ENCODE measurements around the gene DEFB112.
A peak's percentile ranks its signal among the peaks of the same experiment; 100 is the strongest.

DEFB112 gene

GRCh38 chr6:50091641-50092040, 41.9 kb upstream of the DEFB112 start:
- no peak for TF ChIP-seq CTCF (conservative IDR thresholded peaks at IDR 0.05; ENCODE audit: control insufficient read depth, insufficient read depth, low read depth, low read length)
- no peak overlapping the region for H3K4me3 ChIP-seq (ENCODE audit: control insufficient read depth, low read depth, low read length)
- peak; percentile 54 for DNase-seq (ENCODE audit: low read depth)

- DNase-seq (ENCODE audit: low read depth) = no peak
- TF ChIP-seq CTCF (conservative IDR thresholded peaks at IDR 0.05; ENCODE audit: control insufficient read depth, insufficient read depth, low read depth, low read length) = no peak
- H3K4me3 ChIP-seq (ENCODE audit: control insufficient read depth, low read depth, low read length) = no peak overlapping the region
Measured at GRCh38 chr6:50089911-50090310, 40.2 kb upstream of the DEFB112 start.

- TF ChIP-seq CTCF (conservative IDR thresholded peaks at IDR 0.05; ENCODE audit: control insufficient read depth, insufficient read depth, low read depth, low read length) = no peak
- peak; percentile 48 for DNase-seq (ENCODE audit: low read depth)
- H3K4me3 ChIP-seq (ENCODE audit: control insufficient read depth, low read depth, low read length) = no peak overlapping the region
Measured at GRCh38 chr6:50087231-50087954, 37.7 kb upstream of the DEFB112 start.

DNA sequence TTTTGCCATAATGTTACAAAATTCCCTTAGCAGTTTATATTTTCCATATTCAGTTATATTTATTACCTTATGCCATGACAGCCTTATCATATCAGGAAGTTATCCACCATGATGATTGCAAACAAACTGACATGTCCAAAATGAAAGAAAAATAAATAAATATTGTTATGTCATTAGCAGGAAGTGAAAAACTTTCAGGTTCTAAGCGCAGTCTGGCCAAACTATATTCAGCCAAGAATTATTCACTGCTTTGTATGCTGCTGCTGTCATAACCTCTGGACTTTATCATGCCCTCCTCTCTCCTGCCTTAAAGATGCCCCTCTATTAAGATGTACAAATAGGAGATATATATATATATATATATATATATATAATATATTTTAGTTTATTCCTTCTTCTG, 27.7 kb upstream of the DEFB112 start:
- no peak for DNase-seq (ENCODE audit: low read depth)
- no peak for TF ChIP-seq CTCF (conservative IDR thresholded peaks at IDR 0.05; ENCODE audit: control insufficient read depth, insufficient read depth, low read depth, low read length)

DNA sequence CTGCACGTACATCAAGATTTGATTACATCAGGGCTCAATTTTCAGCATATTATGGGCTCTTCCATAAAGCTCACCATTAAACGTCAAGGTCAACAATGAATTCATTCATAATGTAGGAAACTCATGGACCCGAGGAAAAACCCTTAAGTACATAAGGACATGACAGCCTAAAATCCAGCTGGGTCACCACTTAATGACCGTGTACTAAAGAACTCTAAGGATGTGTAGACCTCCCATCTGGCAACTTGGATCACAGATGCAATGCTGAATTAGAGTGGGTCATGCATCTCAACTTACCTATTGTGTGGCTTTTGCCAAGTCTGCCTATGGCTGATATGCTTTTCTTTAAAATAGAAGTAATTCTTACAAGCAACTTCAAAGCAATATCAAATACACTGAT, 26.7 kb upstream of the DEFB112 start:
- DNase-seq (ENCODE audit: low read depth) = no peak
- H3K4me3 ChIP-seq (ENCODE audit: control insufficient read depth, low read depth, low read length) = no peak overlapping the region
- TF ChIP-seq CTCF (conservative IDR thresholded peaks at IDR 0.05; ENCODE audit: control insufficient read depth, insufficient read depth, low read depth, low read length) = no peak

More for the DNA sequence above, 27.7 kb upstream of the DEFB112 start:
- H3K4me3 ChIP-seq (ENCODE audit: control insufficient read depth, low read depth, low read length) = no peak overlapping the region

DNA sequence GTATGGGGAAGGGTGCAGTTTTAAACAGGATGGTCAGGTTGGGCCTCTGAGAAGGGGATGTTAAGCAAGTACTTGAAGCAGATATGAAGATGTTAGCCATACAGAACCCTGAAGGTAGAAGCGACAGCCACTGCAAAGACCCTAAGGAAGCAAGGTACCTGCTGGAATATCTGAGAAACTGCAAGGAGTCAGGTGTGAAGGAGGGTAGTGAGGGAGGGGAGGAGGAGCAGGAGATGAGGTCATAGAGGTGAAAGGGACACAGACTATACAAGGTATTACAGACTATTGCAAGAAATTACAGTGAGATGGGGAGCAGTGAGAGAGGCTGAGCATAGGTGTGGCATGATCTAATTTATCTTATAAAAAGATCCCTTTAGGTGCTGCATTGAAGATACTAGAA, 22.2 kb upstream of the DEFB112 start:
- no peak for DNase-seq (ENCODE audit: low read depth)
- TF ChIP-seq CTCF (conservative IDR thresholded peaks at IDR 0.05; ENCODE audit: control insufficient read depth, insufficient read depth, low read depth, low read length) = no peak
- H3K4me3 ChIP-seq (ENCODE audit: control insufficient read depth, low read depth, low read length) = no peak overlapping the region

Data from fibroblast of mammary gland (primary cell).